ENCODE data around the gene GAS7. TPM values are rescaled to one million over a fixed set of nuclear protein-coding genes. Genes with fewer than 3 reads are reported as not detected.
A peak's percentile ranks its signal among the peaks of the same experiment; 100 is the strongest.

The GAS7 gene
- polyA plus RNA-seq, 4 donors = 14.1 to 55.7 (median 22.5) TPM

DNA sequence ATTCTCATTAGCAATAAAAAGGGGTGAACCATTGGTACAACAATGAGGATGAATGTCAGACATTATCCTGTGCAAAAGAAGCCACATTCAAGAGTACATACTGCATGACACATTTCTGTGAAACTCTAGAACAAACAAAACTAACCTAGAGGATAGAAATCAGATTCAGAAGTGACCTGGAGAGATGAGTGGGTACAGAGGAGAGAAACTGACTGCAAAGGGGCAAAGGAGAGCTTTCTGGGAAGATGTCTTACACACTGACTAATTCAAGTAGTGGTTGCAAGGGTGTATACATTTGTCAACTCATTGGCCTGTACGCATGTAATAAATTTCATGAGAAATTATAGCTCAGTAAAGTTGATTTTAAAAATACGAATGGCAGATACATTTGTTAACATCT lies 115.6 kb downstream of the GAS7 start:
- no peak for DNase-seq (ENCODE audit: low read depth in 4 of 4, low spot score in 3 of 4)

DNA sequence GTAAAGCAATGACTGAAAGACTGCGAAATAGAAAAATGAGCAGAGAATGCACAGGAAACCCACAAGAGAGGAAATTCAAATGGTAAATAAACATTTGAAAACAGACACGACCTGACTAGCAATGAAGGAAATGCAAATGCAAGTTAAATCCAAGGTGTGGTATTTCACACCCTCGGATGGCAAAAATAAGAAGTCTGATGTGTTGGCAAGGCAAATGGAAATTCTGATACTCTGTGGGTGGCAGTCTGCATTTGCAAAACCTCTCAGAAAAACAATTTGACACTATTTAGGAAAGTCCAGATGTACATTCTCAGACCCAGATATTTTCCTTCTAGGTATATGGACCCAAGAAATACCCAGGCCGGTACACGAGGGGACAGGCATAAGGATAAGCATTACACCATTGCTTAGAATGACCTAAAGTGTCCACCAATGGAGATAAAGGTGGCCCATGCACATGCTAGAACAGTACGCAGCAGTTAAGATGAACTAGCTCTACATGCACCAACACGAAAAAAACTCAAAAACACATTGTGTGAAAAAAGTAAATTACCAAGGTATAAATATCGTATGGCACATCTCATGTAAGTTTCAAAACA lies 116.7 kb downstream of the GAS7 start:
- no peak for DNase-seq (ENCODE audit: low read depth in 4 of 4, low spot score in 3 of 4)

GRCh38 chr17:10077561-10078299 lies 120.7 kb downstream of the GAS7 start:
- DNase-seq (ENCODE audit: low read depth in 4 of 4, low spot score in 3 of 4) = no peak

- no peak for DNase-seq (ENCODE audit: low read depth in 4 of 4, low spot score in 3 of 4)
Observed at GRCh38 chr17:10075919-10076318, 122.5 kb downstream of the GAS7 start.

GRCh38 chr17:10073941-10074340 lies 124.5 kb downstream of the GAS7 start:
- no peak for DNase-seq (ENCODE audit: low read depth in 4 of 4, low spot score in 3 of 4)

DNA sequence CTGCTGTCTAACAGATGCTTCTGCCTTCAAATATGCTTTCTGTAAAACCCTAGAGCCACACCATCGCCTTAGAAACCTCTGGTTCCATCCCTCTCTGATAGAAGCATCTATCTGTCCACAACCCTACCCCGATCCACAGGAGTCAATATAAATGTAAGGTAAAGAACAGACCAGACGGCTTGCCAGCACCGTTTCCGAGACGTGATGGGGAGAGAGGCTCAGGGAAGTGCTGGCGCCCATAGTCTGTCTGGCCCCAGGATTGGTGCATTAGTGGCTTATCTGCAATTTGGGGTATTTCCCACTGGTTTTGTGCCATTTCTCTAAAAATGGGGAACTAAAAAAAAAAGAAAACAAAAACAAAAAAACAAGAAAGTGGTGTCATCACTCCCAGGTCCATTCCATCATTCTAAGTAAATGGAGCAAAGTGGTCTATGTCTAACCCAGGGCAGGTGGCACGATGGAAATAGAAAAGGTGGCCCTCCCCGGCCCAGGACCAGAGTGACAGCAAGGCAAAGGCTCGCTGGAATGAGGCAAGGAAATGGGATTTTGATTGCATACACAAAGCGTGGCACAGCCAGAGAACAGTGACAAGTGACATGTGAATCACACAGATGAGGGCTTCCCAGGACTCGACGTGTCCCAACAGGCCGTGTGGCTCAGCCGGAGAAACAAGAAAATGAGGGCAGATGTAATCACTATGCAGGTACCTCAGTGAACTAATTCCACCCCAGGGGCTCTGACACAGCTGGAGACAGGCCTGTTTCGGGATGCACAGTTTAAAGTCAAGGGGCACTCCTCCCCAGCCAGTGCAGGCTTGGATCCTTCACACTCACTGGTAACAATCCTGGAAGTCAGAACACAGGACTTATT lies 125.6 kb downstream of the GAS7 start:
- no peak for DNase-seq (ENCODE audit: low read depth in 4 of 4, low spot score in 3 of 4)

GRCh38 chr17:10072086-10072485 lies 126.3 kb downstream of the GAS7 start:
- no peak for DNase-seq (ENCODE audit: low read depth in 4 of 4, low spot score in 3 of 4)

- no peak for DNase-seq (ENCODE audit: low read depth in 4 of 4, low spot score in 3 of 4)
Observed at GRCh38 chr17:10071141-10071540, 127.3 kb downstream of the GAS7 start.

DNA sequence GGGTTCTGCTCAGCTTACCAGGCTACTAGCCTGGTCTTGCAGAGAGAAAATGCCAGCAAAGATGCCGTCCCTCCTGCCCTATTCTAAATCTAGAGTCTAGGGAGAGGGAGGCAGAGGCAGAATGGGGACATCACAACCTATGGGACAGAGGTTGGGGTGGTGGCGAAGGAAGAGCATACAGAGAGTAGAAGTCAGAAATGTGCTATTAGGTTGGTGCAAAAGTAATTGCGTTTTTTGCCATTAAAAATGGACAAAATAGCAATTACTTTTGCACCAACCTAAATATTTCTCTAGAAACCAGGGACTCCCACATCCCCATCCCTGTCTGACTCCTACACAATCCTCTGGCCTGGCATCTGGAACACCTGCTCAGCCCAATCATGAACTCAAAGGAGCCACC lies 127.7 kb downstream of the GAS7 start:
- DNase-seq (ENCODE audit: low read depth in 4 of 4, low spot score in 3 of 4) = no peak

DNA sequence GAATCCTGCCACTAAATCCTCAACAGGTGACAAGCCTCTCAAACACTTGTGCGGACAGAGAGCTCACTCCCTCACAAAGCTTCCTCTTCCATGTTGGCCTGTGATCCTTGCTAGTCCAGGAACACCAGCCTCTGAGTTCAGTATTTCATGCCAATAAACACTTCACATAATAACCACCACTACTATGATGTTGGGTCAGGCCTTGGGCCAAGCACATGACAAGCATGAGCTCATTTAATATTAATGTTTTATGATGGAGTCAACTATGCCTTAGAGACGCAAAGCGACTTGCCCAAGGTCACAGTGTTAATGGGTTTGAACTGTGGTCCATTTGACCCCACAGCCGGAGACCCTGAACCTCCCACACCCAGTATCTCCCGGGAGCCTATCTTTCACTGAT lies 129.1 kb downstream of the GAS7 start:
- no peak for DNase-seq (ENCODE audit: low read depth in 4 of 4, low spot score in 3 of 4)

- DNase-seq (ENCODE audit: low read depth in 4 of 4, low spot score in 3 of 4) = no peak
Observed at GRCh38 chr17:10067446-10068143, 130.8 kb downstream of the GAS7 start.

DNA sequence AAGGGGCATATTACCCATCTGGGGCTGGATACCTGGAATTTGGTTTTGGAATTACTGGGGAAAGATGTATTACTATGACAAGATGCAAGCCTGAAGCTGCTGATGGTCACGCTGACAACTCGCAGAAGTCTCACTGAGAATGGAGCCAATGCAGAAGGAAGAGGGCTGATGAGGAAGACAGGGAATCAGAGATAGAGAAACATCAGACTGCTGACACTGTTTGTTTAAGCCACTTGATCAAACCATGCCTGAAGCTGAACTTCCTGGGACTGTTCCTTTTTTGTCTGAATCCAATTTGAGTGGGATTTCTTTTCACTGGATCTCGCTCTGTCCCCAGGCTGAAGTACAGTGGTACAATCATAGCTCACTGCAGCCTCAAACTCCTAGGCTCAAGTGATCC lies 133.9 kb downstream of the GAS7 start:
- DNase-seq (ENCODE audit: low read depth in 4 of 4, low spot score in 3 of 4) = no peak

DNA sequence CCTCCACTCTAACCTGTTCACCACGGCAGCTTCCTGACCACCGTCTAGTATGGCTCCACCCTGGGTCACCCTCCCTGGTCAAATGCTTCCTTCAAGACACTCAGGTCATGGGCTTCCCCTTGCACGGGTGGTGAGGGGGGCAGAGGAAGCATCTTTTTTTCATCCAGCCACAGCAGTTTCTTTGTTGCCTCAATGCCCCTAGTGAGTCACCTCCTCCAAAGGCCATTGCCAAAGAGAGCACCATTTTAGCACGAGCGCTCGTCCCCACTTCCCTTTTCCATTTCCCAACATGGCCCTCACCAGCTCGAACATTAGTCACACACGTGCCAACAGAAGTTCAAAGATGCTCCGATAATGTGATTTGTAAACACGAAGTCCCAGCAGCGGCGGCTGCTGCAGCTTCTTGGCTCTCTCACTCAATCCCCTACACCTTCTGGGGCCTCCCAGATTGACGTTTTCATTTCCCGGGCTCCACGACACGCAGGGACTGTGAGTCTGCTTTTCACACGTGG lies 134.6 kb downstream of the GAS7 start:
- no peak for DNase-seq (ENCODE audit: low read depth in 4 of 4, low spot score in 3 of 4)

GRCh38 chr17:10062691-10063385 lies 135.6 kb downstream of the GAS7 start:
- DNase-seq (ENCODE audit: low read depth in 4 of 4, low spot score in 3 of 4) = no peak

DNA sequence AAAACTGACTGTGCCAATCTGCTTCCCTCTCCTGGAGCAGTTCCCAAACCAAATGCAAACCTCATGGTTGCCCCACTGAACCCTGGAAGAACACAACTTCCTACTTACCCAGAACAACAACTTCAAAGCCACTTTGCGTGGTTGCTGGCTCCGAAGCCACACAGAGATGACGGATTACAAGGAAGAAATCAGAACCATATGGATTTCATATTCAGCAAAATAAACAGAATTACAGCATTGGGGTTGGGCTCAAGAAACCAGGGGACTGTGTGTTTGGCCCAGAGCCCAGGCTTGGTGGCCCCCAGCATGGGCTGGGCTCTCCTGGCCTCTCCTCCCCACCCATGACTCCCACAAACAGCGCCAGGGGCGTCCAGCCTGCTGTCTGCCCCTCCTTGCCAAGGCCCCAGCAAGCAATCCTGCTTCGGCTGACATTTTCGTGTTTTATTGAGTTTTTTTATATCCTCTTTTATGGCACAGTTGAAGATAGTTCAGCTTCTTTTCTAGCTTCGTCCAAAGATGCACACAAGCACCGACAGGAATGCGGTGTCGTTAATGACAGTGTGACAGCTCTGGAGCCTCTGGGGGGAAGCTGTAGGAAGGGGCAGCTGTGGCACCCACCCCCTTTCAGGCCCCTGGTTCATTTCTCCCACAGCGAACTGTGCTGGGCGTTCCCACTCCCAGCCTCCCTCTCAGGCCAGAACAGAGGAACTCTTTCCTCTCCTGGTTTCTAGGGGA lies 137.1 kb downstream of the GAS7 start:
- peak in 2 of 4 donors; percentile 35 to 47 for DNase-seq (ENCODE audit: low read depth in 4 of 4, low spot score in 3 of 4)

GRCh38 chr17:10060526-10060925 lies 137.9 kb downstream of the GAS7 start:
- no peak for DNase-seq (ENCODE audit: low read depth in 4 of 4, low spot score in 3 of 4)

GRCh38 chr17:10059684-10060211 lies 138.7 kb downstream of the GAS7 start:
- DNase-seq (ENCODE audit: low read depth in 4 of 4, low spot score in 3 of 4) = no peak

DNA sequence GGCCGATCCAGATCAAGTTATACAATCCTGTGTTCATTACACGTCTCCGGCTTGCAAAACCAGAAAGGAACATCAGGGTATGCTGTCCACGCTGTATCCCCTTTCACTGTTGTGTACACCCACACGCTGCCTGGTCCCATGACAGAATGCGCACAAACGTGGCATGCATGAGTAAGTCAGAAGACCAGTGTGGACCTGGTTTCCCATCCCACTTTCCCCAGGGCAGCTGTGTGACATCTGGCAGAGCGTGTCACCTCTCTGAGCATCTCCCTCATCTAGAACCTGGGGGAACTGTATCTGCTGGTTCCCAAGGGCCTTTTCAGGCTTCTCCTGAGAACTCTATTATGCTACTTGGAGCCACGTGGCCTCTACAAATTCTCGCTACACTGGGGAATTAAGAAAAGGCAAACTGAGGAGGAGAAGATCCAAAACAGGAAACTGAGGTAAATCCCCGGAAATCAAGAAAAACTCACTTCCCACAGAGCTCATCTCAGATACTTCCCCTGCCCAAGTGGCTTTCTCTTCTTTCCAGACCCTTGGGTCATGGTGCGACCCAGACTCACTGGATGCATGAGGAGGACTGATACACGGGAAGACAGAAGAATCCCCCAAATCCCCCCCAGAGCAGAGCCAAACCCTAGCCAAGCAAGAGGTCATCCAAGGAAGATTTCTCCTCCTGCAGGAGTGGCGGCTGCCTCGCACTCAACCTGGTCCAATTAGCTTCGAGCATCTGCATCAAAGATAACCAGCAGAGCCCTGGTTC lies 139.3 kb downstream of the GAS7 start:
- DNase-seq (ENCODE audit: low read depth in 4 of 4, low spot score in 3 of 4) = no peak
